Prostate gland (tissue), 2 donors: ENCODE measurements around the gene MTFR2. TPM values are rescaled to one million over a fixed set of nuclear protein-coding genes. Genes with fewer than 3 reads are reported as not detected.

Experiments
- DNase-seq: peaks from one replicate; pipeline ENCODE4 v3.0.0-alpha.2; 2019; ENCODE audit warnings: low spot score
- H3K27ac ChIP-seq, 2 donors: fragments of 200-600 bp; sonication (generic); 2 replicates each; pipeline ENCODE4 v1.5.1; 2017 to 2019
- H3K27me3 ChIP-seq: fragments of 200-600 bp; sonication (generic); replicated peaks from 2 replicates; pipeline ENCODE4 v1.5.1; 2019; ENCODE audit not compliant: insufficient read depth
- H3K36me3 ChIP-seq, 2 donors: fragments of 200-600 bp; sonication (generic); 1 replicate in 1 of 2; 2 replicates in 1 of 2; pipeline versions ENCODE4 v1.5.1 to v1.8.1; 2017 to 2019
- H3K4me1 ChIP-seq: fragments of 200-600 bp; sonication (generic); replicated peaks from 2 replicates; pipeline ENCODE4 v1.5.1; 2019
- H3K4me3 ChIP-seq, 2 donors: fragments of 200-600 bp; sonication (generic); 2 replicates each; pipeline ENCODE4 v1.5.1; 2017 to 2019
- H3K9me3 ChIP-seq: fragments of 200-600 bp; sonication (generic); 2 replicates; pipeline ENCODE4 v1.5.1; 2017
- POLR2A ChIP-seq: fragments of 450-650 bp; IDR thresholded peaks from one replicate; pipeline ENCODE4 v1.6.1; 2016; ENCODE audit warnings: antibody characterized with exemption, mild to moderate bottlenecking
- POLR2AphosphoS5 ChIP-seq: sonication (generic); formaldehyde crosslinking; IDR thresholded peaks from one replicate; pipeline ENCODE4 v1.6.1; 2017; ENCODE audit warnings: antibody characterized with exemption
- WGBS: methylation state at CpG from one replicate; pipeline ENCODE4 v1.1.5; 2018; 5-methylcytosine and 5-hydroxymethylcytosine counted together
- intact Hi-C: fragments of 100-400 bp; cut with DNase I; formaldehyde crosslinking; loops from one replicate; pipeline ENCODE4 v1.14.2; 2022
- total RNA-seq, 2 donors: library from RNA; depleted of rRNA; stranded (reverse); fragments of >200 nt; gene quantifications; one replicate each; pipeline ENCODE4 v1.1.0, GENCODE V29; 2016
- TF ChIP-seq, protein P1 (sequence below), 4 experiments: fragments of 200-600 bp in 2 of 4; fragments of 450-650 bp in 2 of 4; sonication (generic) in 2 of 4; IDR thresholded peaks; 1 replicate in 3 of 4; 2 replicates in 1 of 4; pipeline ENCODE4 v1.5.1; 2016 to 2019; ENCODE audit warnings: antibody characterized with exemption in 4 of 4, mild to moderate bottlenecking in 2 of 4, moderate library complexity in 2 of 4

The MTFR2 gene
- total RNA-seq, 2 donors from 2014 or later, result 1.1 to 2.9 TPM

DNA sequence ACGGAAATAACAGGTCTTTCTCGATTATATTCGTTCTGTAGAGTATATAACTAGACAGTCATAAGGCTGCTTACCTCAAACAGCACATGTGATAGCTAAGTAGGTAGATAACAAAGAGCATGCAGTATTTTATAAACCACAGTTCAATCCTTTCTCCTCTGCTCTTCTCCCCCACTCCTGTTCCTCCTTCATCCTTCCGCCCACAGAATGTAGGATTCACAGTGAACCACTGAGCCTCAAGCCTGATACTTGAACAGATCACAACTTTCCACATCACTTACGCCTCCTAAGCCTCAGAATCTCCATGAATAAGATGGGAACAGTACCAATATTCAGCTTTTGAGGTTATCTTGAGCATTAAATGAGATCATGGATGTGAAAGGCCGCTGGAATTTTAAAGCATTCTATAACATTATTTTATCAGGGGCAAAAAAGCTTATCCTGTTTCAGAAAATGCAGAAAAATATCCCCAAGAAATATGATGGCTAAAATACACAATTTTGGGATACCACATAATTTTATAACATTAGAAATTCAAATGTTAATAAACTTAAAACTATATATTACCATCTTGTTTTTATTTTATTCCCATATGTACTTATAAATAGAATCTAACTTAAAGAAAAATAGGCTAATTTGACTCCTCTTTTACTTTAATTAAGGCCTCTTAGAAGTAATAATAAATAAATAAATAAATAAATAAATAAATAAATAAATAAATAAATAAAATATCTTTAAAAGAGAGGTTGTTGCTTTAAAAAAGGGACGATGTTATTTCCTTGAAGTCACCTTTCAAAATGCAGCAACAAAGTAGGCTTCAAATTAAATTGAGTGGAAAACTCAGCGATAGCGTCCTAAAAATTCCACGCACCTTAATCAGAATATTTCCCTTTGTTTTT is 33.4 kb downstream of the MTFR2 start:
- 87% methylated on average over 10 of the region's 10 CpGs for WGBS
- H3K4me3 ChIP-seq, result no peak overlapping the region
- no peaks in the 10 kb centered on the region for H3K4me1 ChIP-seq
- H3K36me3 ChIP-seq, result no peaks in the 10 kb centered on the region
- H3K27ac ChIP-seq, result no peak overlapping the region
- intact Hi-C loops, result no loop called here
- TF ChIP-seq, protein P1, sequence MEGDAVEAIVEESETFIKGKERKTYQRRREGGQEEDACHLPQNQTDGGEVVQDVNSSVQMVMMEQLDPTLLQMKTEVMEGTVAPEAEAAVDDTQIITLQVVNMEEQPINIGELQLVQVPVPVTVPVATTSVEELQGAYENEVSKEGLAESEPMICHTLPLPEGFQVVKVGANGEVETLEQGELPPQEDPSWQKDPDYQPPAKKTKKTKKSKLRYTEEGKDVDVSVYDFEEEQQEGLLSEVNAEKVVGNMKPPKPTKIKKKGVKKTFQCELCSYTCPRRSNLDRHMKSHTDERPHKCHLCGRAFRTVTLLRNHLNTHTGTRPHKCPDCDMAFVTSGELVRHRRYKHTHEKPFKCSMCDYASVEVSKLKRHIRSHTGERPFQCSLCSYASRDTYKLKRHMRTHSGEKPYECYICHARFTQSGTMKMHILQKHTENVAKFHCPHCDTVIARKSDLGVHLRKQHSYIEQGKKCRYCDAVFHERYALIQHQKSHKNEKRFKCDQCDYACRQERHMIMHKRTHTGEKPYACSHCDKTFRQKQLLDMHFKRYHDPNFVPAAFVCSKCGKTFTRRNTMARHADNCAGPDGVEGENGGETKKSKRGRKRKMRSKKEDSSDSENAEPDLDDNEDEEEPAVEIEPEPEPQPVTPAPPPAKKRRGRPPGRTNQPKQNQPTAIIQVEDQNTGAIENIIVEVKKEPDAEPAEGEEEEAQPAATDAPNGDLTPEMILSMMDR (IDR thresholded peaks at IDR 0.05), result no peak
- TF ChIP-seq POLR2AphosphoS5 (no peak), POLR2A (no peak)
- H3K27me3 ChIP-seq, result no peaks in the 10 kb centered on the region
- no peak for DNase-seq
- H3K9me3 ChIP-seq, result no peaks in the 10 kb centered on the region

DNA sequence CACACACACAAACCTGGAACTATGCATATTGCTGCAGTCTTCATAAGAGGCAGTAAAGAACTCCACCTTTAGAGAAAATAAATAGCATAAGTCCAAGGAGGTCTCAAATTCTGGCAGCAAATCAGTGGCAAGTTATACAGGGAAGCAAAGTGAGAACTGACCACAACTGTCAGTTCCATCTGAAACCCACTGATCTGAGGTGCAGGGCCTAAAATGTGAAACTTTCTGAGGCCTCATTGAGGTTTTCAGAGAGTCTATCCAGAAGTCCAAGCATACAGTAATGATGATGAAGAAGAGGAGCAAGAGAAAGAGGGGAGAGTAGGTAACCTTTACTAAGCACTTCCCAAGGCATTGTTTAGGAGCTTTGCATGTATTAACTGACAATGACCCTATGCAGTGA is 36.3 kb downstream of the MTFR2 start:
- H3K4me1 ChIP-seq, result no peaks in the 10 kb centered on the region
- intact Hi-C loops, result no loop called here
- H3K36me3 ChIP-seq, result no peaks in the 10 kb centered on the region
- no peaks in the 10 kb centered on the region for H3K27me3 ChIP-seq
- no peaks in the 10 kb centered on the region for H3K9me3 ChIP-seq
- H3K27ac ChIP-seq, result no peak overlapping the region
- TF ChIP-seq POLR2A (no peak), POLR2AphosphoS5 (no peak)
- TF ChIP-seq, protein P1 (IDR thresholded peaks at IDR 0.05), result no peak
- DNase-seq, result no peak
- no peak overlapping the region for H3K4me3 ChIP-seq

DNA sequence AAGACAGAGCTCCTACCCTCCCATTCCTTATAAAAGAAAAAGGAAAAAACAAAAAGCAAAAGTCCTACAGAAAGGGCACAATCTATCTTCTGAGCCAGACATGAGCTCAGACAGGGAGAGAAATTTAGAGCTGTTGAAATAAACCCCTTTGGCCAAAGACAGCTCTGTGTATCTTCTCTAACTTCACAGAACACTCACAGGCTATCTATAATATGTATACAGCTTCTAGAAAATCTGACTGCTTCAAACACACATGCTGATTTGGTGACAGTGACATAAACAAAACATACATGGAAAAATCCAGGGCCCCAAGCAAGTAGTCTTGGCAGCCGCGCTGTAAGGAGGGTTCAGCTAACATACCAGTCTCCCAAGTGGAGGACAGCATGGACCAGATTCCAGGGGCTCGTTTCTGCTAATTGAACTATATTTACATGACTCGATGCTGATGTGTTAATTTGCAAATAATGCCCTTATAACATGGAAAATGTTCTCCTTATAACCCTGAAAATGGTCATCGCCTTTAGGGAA is 37.0 kb downstream of the MTFR2 start:
- intact Hi-C loops, result no loop called here
- Histone ChIP-seq H3K27ac (no peak overlapping the region), H3K4me3 (no peak overlapping the region), H3K27me3 (no peaks in the 10 kb centered on the region), H3K4me1 (no peaks in the 10 kb centered on the region), H3K36me3 (no peaks in the 10 kb centered on the region), H3K9me3 (no peaks in the 10 kb centered on the region)
- TF ChIP-seq POLR2AphosphoS5 (no peak), POLR2A (no peak)
- TF ChIP-seq, protein P1 (IDR thresholded peaks at IDR 0.05), result no peak
- 65% methylated on average over 5 of the region's 5 CpGs for WGBS
- DNase-seq, result no peak

DNA sequence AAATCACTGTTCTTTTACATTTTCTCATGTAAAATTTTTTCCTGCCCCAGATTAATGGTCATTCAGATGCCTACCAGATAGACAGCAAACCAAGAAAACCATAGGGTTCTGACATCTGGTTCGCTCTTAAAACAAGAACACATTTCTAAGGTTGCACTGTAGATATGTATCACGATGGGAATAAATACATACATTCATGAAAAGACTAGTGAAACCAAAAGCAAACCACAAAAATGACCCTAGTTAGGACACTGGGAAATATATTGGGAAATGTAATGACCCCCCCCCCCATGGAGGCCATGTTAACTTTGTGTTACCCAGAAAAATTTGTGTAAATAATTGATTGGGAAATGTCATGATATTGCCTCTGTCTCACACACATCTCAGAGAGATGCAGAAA is 37.5 kb downstream of the MTFR2 start:
- intact Hi-C loops, result no loop called here
- H3K27me3 ChIP-seq, result no peaks in the 10 kb centered on the region
- no peaks in the 10 kb centered on the region for H3K9me3 ChIP-seq
- H3K27ac ChIP-seq, result no peak overlapping the region
- DNase-seq, result no peak
- no peak overlapping the region for H3K4me3 ChIP-seq
- TF ChIP-seq, protein P1 (IDR thresholded peaks at IDR 0.05), result no peak
- no peak for TF ChIP-seq POLR2A
- TF ChIP-seq POLR2AphosphoS5, result no peak
- H3K4me1 ChIP-seq, result no peaks in the 10 kb centered on the region
- 88% methylated on average over 2 of the region's 2 CpGs for WGBS
- H3K36me3 ChIP-seq, result no peaks in the 10 kb centered on the region
